KMS-11 (cell line): ENCODE measurements around the gene ELFN1.
"Not testable (repeated sequence)": the region's sequence is repeated elsewhere in the genome, so short reads cannot be mapped to it uniquely, and the experiment has no call there.

Experiments used
- H2AFZ ChIP-seq: fragments of 200-600 bp; sonication (generic); 2 replicates; pipeline ENCODE4 v1.6.1; 2016; ENCODE audit warnings: antibody characterized with exemption, mixed run types, low read depth
- H3K27ac ChIP-seq: fragments of 200-600 bp; sonication (generic); 2 replicates; pipeline ENCODE4 v1.6.1; 2016; ENCODE audit warnings: mild to moderate bottlenecking, mixed run types
- H3K27me3 ChIP-seq: fragments of 200-600 bp; sonication (generic); 2 replicates; pipeline ENCODE4 v1.6.1; 2017; ENCODE audit warnings: mild to moderate bottlenecking, low read depth, mixed run types, moderate library complexity; ENCODE audit not compliant: insufficient read depth
- H3K36me3 ChIP-seq: fragments of 200-600 bp; sonication (generic); 2 replicates; pipeline ENCODE4 v1.6.1; 2017; ENCODE audit warnings: mild to moderate bottlenecking, mixed run types; ENCODE audit not compliant: insufficient read depth
- H3K4me1 ChIP-seq: fragments of 200-600 bp; sonication (generic); 2 replicates; pipeline ENCODE4 v1.6.1; 2016; ENCODE audit warnings: mild to moderate bottlenecking, low read depth, mixed run types; ENCODE audit not compliant: poor library complexity, severe bottlenecking
- H3K4me2 ChIP-seq: fragments of 200-600 bp; sonication (generic); 2 replicates; pipeline ENCODE4 v1.7.0; 2016; ENCODE audit warnings: mild to moderate bottlenecking, mixed run types
- H3K4me3 ChIP-seq: fragments of 200-600 bp; sonication (generic); IDR thresholded peaks from 2 replicates; pipeline ENCODE4 v1.6.1; 2017; ENCODE audit warnings: low read depth, low read length, mixed read lengths; ENCODE audit not compliant: insufficient read depth
- H3K79me2 ChIP-seq: fragments of 200-600 bp; sonication (generic); 2 replicates; pipeline ENCODE4 v1.6.1; 2016; ENCODE audit warnings: low read depth, mixed run types; ENCODE audit not compliant: insufficient read depth
- H3K9ac ChIP-seq: fragments of 200-600 bp; sonication (generic); 2 replicates; pipeline ENCODE4 v1.6.1; 2016; ENCODE audit warnings: mild to moderate bottlenecking, mixed run types
- H4K20me1 ChIP-seq: fragments of 200-600 bp; sonication (generic); 2 replicates; pipeline ENCODE4 v1.6.1; 2016; ENCODE audit warnings: mild to moderate bottlenecking, mixed run types; ENCODE audit not compliant: insufficient read depth
- TF ChIP-seq, protein P1 (sequence below): fragments of 200-600 bp; sonication (generic); conservative IDR thresholded peaks from 2 replicates; pipeline ENCODE4 v1.6.1; 2017; ENCODE audit warnings: low read depth, mild to moderate bottlenecking, antibody characterized with exemption, low read length, moderate library complexity, mixed read lengths

Gene ELFN1

GRCh38 chr7:1762238-1762945 lies 92.3 kb downstream of the ELFN1 start:
- TF ChIP-seq, protein P1, sequence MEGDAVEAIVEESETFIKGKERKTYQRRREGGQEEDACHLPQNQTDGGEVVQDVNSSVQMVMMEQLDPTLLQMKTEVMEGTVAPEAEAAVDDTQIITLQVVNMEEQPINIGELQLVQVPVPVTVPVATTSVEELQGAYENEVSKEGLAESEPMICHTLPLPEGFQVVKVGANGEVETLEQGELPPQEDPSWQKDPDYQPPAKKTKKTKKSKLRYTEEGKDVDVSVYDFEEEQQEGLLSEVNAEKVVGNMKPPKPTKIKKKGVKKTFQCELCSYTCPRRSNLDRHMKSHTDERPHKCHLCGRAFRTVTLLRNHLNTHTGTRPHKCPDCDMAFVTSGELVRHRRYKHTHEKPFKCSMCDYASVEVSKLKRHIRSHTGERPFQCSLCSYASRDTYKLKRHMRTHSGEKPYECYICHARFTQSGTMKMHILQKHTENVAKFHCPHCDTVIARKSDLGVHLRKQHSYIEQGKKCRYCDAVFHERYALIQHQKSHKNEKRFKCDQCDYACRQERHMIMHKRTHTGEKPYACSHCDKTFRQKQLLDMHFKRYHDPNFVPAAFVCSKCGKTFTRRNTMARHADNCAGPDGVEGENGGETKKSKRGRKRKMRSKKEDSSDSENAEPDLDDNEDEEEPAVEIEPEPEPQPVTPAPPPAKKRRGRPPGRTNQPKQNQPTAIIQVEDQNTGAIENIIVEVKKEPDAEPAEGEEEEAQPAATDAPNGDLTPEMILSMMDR = no peak
- Histone ChIP-seq H3K27me3 (peaks cover 20% of the 10 kb centered on the region; the same call in 1 of the 2 replicates), H3K36me3 (no peaks in the 10 kb centered on the region), H4K20me1 (no peaks in the 10 kb centered on the region), H3K27ac (no peak overlapping the region), H3K4me3 (no peak overlapping the region), H3K79me2 (no peaks in the 10 kb centered on the region), H2AFZ (no peak overlapping the region), H3K9ac (no peak overlapping the region), H3K4me1 (peaks cover 4% of the 10 kb centered on the region), H3K4me2 (no peak overlapping the region)

DNA sequence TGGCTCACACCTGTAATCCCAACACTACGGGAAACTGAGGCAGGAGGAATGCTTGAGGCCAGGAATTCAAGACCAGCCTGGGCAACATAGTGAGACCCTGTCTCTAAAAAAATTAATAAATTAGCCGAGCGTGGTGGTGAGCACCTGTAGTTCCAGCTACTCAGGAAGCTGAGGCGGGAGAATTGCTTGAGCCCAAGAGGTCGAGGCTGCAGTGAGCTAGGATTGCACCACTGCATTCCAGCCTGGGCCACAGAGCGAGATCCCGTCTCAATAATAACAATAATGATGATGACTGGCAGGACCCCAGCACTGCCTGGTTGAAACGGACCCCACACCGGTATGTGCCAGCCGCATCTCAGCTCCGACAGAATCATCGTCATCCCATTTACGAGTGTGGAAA lies 93.0 kb downstream of the ELFN1 start:
- Histone ChIP-seq H2AFZ (no peak overlapping the region), H3K9ac (no peak overlapping the region), H4K20me1 (no peaks in the 10 kb centered on the region), H3K36me3 (no peaks in the 10 kb centered on the region), H3K27ac (no peak overlapping the region), H3K27me3 (peaks cover 19% of the 10 kb centered on the region; the same call in 1 of the 2 replicates), H3K79me2 (no peaks in the 10 kb centered on the region), H3K4me1 (no peaks in the 10 kb centered on the region), H3K4me3 (no peak overlapping the region), H3K4me2 (no peak overlapping the region)
- TF ChIP-seq, protein P1 = no peak

GRCh38 chr7:1763911-1764310 lies 93.8 kb downstream of the ELFN1 start:
- not testable (repeated sequence) for H2AFZ ChIP-seq, H3K27ac ChIP-seq, H3K36me3 ChIP-seq, H4K20me1 ChIP-seq, H3K9ac ChIP-seq, H3K4me3 ChIP-seq, H3K4me1 ChIP-seq, H3K4me2 ChIP-seq, H3K79me2 ChIP-seq
- peaks cover 22% of the 10 kb centered on the region; the same call in 1 of the 2 replicates for H3K27me3 ChIP-seq

GRCh38 chr7:1765336-1765735 lies 95.3 kb downstream of the ELFN1 start:
- no peaks in the 10 kb centered on the region for H4K20me1 ChIP-seq
- no peak overlapping the region for H2AFZ ChIP-seq
- no peak overlapping the region for H3K9ac ChIP-seq
- no peaks in the 10 kb centered on the region for H3K79me2 ChIP-seq
- H3K4me3 ChIP-seq = no peak overlapping the region
- H3K4me1 ChIP-seq = no peaks in the 10 kb centered on the region
- TF ChIP-seq, protein P1 = no peak
- no peak overlapping the region for H3K4me2 ChIP-seq
- no peaks in the 10 kb centered on the region for H3K36me3 ChIP-seq
- no peak overlapping the region for H3K27ac ChIP-seq
- H3K27me3 ChIP-seq = peaks cover 19% of the 10 kb centered on the region; the same call in 1 of the 2 replicates

- no peaks in the 10 kb centered on the region for H3K79me2 ChIP-seq
- H3K27ac ChIP-seq = no peak overlapping the region
- TF ChIP-seq, protein P1 = no peak
- no peaks in the 10 kb centered on the region for H4K20me1 ChIP-seq
- peaks cover 19% of the 10 kb centered on the region; the same call in 1 of the 2 replicates for H3K27me3 ChIP-seq
- no peak overlapping the region for H2AFZ ChIP-seq
- no peak overlapping the region for H3K4me3 ChIP-seq
- no peaks in the 10 kb centered on the region for H3K4me1 ChIP-seq
- no peak overlapping the region for H3K4me2 ChIP-seq
- no peaks in the 10 kb centered on the region for H3K36me3 ChIP-seq
- H3K9ac ChIP-seq = no peak overlapping the region
Observed at GRCh38 chr7:1767524-1767923, 97.4 kb downstream of the ELFN1 start.
